Activated CD8-positive, alpha-beta memory T cell treated with anti-CD3 and anti-CD28 coated beads, Interleukin-2, amount 50 U/mL, for 48 hours (primary cell): ENCODE measurements around the gene BARHL2.
A peak's percentile ranks its signal among the peaks of the same experiment; 100 is the strongest.

Source experiments
- DNase-seq: peaks from one replicate; pipeline ENCODE4 v3.0.0-alpha.2; 2020

Gene BARHL2

DNA sequence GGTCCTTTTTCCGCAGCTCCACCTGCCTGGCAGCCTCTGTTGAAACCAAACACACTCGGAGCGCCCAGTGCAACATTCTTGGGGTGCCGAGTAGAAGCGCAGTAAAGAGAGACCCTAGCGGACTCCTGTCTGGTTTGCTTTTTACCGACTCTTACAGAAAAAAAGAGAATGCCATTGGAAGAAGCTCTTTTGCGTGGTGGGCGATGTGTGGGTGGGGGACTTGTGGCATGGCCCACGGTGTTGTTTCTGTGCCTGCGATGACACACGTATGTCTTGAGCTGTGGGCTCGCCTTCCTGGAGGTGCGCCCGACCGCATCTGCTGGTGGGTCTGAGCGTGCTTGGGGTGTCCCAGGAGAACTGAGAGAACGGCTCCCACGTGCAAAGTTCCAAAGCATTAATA, 7.3 kb upstream of the BARHL2 start:
- no peak for DNase-seq

DNA sequence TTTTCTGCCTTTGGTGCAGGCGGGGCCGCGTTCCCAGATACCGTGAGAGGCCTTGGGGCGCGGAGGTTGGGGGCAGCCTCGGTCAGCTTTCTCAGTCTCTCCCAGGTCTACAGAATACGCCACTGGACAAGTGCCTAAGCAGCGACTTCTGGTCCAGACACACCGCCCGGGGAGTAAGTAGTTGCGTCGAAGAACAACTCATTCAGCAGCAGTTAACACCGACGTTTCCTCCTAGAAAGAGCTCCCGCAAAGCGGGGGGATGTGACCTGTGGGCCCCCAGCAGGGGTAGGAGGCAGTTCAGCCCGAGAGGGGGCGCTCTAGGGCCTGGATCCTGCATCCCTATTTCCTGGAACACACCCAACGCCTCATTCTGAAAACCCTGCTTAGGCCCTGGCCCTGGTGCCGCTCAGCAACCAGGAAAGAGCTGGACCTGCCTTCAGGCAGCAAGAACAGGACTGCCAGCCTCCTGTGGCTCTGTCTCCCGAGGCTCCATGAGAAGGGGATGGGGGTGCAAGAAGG, 6.5 kb upstream of the BARHL2 start:
- DNase-seq: peak; percentile 67

- no peak for DNase-seq
Measured at GRCh38 chr1:90722874-90723589, 5.9 kb upstream of the BARHL2 start.

DNA sequence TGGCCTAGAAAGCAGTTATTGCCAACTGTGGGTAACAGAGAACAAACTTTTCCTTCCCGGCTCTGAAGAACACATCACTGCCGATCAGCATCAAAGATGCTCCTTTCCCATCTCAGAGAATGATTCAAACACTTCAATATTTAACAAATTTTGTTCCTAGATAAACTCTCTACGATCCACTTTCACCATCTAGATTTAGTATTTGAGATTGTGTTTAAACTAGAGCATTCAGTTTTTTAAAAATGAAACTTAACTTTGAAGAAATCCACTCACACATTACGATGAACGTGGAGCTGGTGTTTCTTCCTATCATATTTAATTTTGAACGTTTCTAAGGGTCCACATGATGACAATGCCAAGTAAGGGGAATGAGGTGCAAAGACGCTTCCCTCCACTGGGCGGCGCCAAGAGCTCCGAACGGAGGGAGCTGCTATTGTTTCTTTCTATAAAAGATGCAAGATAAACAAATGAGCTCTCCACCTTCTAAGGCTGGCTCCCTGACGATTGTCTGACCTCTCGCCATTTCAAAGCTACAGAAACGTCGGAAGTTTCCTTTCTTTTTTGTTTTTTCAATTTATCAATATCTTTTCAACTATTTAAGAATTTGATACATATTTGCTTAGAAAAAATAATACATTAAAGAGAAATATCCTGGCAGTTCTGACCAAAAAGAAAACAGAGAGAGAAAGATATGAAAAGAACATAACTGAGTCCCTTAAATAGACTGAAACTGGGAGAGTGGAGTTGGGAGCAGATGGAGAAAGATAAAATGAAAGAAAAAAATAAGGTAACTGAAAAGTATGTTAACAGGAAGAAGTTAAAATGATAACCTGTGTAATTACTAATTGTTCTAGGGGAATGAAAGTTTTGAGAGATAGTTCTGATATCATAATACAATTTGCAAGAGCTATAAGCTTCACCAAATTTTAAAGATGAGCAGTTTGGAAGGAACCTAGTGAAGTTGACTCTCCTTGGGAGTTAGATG, 4.4 kb upstream of the BARHL2 start:
- DNase-seq: peak; percentile 81

GRCh38 chr1:90720145-90720636, 3.1 kb upstream of the BARHL2 start:
- no peak for DNase-seq

DNA sequence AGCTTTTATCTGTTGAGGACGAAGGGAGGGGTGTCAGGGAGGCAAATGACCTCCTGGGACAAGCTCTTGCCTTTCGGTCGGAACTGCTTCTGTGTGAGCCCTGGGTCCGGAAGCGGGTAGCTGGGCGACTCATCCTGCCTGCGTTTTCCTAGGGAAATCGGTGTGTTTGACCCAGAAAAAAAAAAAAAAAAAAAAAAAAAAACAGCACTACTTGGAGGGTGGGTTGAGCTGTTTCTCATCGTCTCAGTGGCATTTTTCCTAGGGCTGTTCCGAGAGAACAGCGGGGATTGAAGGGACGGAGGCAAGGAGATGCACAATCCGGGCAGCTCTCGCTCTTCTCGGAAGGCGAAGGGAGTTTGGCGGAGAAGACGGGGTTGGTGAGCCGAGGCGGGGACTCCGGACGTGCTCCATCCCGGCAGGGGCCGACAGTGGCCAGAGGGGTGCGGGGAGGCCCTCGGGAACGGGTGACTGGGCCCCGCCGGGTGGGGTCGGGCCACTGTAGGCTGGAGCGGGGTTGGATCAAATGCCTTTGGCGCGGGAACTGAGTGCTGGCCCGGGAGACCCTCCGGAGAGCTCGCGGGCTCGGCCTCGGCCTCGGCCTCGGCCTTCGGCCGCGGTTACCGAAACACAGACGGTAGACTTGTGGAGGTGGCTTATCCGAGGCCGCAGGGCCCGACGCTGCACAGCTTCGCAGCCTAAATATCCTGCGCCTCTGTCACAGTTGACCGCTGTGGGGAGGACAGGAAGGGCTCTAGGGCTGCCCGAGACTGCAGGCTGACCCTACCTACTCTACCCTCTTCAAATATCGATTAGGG, 2.4 kb upstream of the BARHL2 start:
- DNase-seq: no peak

DNA sequence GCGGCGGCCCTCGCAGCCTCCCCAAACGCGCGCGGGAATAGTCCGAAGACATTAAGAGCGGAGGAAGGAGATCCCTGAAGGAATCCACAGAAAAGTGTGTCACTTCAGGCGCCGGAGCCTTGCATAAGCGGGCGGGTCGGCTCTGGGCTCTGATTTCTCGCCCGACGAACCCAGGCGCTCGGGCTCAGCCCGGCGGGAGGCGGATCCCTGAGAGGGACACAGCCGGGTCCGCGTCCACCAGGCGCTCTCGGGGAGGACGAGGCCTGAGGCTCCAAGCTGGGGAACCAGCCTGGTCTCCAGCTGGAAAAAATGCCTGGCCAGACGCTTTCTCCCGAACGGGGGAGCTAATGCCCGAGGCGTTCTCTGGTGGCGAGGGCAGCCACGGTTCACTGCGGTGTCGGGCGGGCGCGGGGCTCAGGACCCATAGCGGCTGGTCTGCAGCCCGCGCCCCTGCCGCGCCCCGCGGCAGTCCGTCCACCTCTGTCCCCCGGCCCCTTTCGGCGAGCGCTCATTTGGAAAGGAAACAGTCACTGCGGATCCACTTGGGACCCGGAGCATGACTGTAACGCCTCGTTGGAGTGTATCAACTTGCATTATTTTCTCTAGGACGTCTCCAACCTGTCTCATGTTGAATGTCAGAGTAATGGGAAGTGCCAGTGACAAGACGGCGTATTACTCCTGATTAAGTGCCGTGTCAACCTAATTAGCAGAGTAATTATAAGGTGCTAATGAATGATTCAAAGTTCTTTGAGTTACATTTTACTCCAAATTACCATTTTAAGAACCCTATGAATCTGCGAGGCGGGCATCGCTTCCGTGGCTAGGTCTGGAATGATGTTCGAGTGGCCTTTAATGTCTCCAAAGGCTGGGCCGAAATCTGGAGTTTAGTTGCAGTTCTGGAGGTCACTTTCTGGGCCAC, 1.6 kb upstream of the BARHL2 start:
- no peak for DNase-seq

DNA sequence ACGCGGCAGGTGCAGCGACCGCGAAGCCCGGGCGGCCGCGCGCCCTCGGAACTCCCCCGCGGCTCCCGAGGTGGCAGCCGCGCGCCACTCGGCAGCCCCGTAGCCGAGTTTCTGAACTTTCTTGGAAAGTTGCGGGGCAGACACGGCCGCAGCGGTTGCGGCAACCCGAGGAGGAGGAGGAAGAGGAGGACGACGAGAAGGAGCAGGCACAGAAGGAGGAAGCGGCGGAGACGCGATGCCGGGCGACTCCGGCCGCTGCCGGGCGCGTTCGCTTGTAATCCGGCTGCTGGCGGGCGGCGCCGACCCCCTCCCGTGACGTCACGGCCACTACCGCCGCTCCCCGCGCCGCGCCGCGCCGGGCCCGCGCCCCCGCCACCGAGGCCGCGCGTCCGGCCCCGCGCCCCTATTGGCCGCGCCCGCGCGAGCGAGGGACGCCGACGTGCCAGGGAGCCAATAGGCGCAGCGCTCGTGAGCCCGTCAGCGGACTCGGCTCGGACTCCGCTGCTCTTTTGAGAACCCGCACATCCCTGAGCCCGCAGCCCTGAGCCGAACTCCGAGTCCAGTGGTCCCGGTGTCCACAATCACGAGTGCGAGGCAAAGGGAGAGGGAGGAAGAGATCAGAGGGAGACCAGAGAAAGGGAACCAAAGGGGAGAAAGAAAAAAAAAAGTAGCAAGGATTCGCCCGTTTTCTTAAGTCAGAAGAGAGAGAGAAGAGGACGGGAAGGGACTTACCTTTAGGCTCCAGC, 736 bp upstream of the BARHL2 start:
- DNase-seq: no peak

- no peak for DNase-seq
Measured at GRCh38 chr1:90717356-90717664, 208 bp upstream of the BARHL2 start.

GRCh38 chr1:90716243-90716551, 905 bp downstream of the BARHL2 start:
- DNase-seq: no peak

DNA sequence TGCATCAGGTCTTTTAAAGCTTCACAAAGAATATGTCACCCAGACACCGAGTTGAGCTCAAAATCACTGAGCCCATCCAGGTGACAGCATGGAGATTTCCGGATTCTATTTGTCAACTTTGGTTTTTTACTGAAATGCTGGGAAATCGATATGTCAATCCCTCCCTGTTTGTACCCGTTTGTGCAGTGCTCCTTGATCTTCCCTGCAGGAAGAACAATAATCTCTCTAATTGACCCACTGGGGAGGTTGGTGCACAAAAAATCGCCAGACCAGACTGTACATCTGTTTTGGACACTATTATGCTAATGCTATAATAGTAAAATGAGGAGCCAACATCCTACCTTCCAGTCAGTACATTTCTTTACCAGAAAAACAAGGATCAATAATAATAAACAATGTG, 1.8 kb downstream of the BARHL2 start:
- DNase-seq: no peak

GRCh38 chr1:90714521-90714951, 2.6 kb downstream of the BARHL2 start:
- DNase-seq: no peak

GRCh38 chr1:90713741-90714509, 3.2 kb downstream of the BARHL2 start:
- DNase-seq: no peak

- no peak for DNase-seq
Measured at GRCh38 chr1:90712915-90713730, 4.0 kb downstream of the BARHL2 start.

DNA sequence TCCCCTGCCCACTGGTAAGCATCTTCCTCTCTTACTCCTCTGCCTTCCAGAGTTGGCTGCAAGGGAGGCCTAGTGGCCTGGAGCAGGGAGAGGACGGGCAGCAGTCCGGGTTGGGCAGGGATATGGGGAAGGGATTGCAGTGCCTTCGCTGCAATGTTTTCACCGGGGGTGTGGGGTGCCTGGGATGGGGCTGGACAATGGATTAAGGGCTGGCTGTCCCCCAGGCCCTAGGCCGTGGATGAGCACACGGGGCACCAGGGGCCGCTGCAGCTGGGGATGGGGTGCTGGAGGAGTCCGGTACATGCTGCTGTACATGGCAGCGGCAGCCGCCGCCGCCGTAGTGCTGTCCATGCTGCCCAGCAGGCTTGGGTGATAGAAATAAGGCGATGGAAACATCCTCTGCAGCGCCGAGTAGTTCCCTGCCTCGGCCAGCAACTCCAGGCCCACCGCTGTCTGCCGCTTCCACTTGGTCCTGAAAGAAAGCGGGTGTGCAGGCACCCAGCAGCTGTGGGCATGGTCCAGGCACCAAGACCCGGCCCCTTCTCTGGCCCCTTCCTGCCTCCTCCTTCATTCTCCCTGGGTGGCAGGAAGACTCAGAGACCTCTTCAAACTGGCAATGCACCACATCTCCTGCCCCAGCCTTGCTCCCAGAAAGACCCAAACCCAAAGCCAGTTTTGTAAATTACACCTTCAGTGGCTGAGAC, 4.8 kb downstream of the BARHL2 start:
- DNase-seq: no peak

- no peak for DNase-seq
Measured at GRCh38 chr1:90711696-90712095, 5.4 kb downstream of the BARHL2 start.

- no peak for DNase-seq
Measured at GRCh38 chr1:90710579-90711536, 6.2 kb downstream of the BARHL2 start.

DNA sequence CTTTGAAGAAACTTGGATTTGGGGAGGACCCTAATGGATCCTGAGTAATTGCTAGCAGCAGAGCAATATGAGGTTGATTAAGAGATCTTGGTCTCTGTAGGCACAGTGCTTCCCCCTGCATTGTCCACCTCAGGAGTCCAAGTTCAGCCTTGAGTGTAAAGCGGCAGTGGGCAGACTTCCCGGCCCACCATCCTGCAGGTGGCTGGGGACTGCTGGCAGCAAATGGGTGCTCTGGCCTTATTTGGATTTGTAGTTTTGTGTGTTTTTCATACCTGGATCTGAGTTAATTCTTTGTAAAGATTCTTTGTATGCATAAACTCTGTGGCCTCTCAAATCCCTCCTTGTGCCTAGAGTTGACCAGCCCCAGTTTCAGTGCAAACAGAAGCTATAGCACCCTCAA, 7.6 kb downstream of the BARHL2 start:
- no peak for DNase-seq
